ENCODE measurements around the gene ZNF518A. TPM values are rescaled to one million over a fixed set of nuclear protein-coding genes. Genes with fewer than 3 reads are reported as not detected.

The ZNF518A gene
- 10 to 100 TPM; 28.3 to 52.1 (median 42.2) TPM for polyA plus RNA-seq (ENCODE audit: insufficient read length in 4 of 4)

- peak; percentile 93 to 96 (median 95) for DNase-seq (ENCODE audit: low read depth in 4 of 4, low spot score in 3 of 4)
Observed at GRCh38 chr10:96129387-96130325, at the start of gene ZNF518A. ZNF518A (plus strand) TSS chr10:96130297; CDS start chr10:96156323, 26,026 bp downstream.

GRCh38 chr10:96082153-96082552 lies 47.9 kb upstream of the ZNF518A start:
- no peak for DNase-seq (ENCODE audit: low read depth in 4 of 4, low spot score in 3 of 4)

DNA sequence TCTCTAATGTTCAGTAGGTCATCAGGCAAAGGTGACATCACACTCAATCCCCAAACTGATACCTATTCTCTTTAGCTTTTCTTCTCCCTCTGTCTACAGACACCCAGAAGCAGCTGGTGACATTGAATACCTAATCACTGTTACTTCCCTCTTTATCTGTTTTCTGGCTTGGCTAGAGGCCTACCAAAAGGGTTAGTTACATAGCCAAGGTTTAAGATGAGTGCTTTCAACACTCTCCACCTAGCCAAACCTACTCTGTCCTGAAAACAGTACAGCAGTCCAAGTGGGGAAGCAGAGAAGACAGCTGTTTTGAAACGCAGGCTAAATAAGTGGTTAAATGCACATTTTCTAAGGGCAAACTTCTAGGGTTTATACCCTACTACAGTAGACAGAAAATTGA lies 47.3 kb upstream of the ZNF518A start:
- no peak for DNase-seq (ENCODE audit: low read depth in 4 of 4, low spot score in 3 of 4)

- peak in 1 of 4 donors; percentile 6 for DNase-seq (ENCODE audit: low read depth in 4 of 4, low spot score in 3 of 4)
Observed at GRCh38 chr10:96089116-96089515, 41.0 kb upstream of the ZNF518A start.

GRCh38 chr10:96089670-96090462 lies 40.2 kb upstream of the ZNF518A start:
- peak; percentile 87 to 95 (median 93) for DNase-seq (ENCODE audit: low read depth in 4 of 4, low spot score in 3 of 4)

- DNase-seq (ENCODE audit: low read depth in 4 of 4, low spot score in 3 of 4) = no peak
Observed at GRCh38 chr10:96090463-96090800, 39.7 kb upstream of the ZNF518A start.

- DNase-seq (ENCODE audit: low read depth in 4 of 4, low spot score in 3 of 4) = no peak
Observed at GRCh38 chr10:96092999-96093767, 36.9 kb upstream of the ZNF518A start.

DNA sequence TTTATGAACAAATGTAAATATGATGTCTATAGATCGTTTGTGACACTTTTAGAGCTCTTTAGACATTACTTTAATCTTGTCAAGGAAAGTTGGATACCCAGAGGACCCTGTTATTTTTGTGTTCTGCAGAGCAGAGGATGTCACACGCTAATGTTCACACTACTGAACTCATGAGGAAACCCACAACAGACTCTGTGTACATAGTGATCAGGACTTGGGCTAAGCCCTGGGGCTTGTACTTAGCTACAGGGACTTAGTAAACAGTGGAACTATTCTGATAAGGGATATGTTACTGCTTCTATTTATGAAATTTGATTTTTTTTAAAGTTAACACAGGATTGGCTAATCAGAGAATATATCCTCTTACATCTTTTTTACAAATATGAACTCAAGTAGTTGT lies 36.1 kb upstream of the ZNF518A start:
- no peak for DNase-seq (ENCODE audit: low read depth in 4 of 4, low spot score in 3 of 4)

DNA sequence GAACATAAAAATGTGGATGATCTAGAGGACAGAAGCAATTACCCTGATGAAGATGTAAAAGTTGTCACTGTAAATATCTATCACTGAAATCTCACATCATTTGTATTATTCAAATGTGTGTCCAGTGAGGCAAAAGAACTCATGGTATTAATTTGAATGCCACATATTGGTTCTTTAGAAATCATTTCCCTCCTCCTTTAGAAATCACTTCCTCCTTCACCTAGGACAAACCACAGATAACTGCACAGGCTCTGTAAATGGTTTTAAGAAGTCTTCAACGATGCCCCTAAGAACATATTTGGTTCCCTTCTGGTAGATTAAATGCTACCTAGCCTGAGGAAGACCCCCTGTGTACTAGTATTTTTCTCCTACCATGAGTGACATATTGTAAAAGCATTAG lies 33.1 kb upstream of the ZNF518A start:
- no peak for DNase-seq (ENCODE audit: low read depth in 4 of 4, low spot score in 3 of 4)

GRCh38 chr10:96097865-96098264 lies 32.2 kb upstream of the ZNF518A start:
- no peak for DNase-seq (ENCODE audit: low read depth in 4 of 4, low spot score in 3 of 4)

GRCh38 chr10:96107623-96108038 lies 22.5 kb upstream of the ZNF518A start:
- no peak for DNase-seq (ENCODE audit: low read depth in 4 of 4, low spot score in 3 of 4)

DNA sequence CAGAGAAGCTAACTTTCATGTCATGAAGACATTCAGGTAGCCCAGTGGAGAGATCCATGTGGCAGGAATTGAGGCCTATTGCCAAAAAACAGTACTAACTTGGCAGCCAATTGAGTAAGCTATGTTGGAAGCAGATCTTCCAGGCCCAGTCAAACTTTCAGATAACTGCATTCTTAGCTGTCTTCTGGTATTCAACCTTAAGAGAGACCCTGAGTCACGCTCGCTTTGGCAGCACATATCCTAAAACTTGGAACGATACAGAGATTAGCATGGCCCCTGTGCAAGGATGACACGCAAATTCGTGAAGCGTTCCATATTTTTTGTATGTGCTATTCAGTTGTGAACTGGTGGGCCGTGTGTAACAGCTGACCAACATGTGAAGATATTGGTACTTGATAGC lies 17.6 kb upstream of the ZNF518A start:
- no peak for DNase-seq (ENCODE audit: low read depth in 4 of 4, low spot score in 3 of 4)

DNA sequence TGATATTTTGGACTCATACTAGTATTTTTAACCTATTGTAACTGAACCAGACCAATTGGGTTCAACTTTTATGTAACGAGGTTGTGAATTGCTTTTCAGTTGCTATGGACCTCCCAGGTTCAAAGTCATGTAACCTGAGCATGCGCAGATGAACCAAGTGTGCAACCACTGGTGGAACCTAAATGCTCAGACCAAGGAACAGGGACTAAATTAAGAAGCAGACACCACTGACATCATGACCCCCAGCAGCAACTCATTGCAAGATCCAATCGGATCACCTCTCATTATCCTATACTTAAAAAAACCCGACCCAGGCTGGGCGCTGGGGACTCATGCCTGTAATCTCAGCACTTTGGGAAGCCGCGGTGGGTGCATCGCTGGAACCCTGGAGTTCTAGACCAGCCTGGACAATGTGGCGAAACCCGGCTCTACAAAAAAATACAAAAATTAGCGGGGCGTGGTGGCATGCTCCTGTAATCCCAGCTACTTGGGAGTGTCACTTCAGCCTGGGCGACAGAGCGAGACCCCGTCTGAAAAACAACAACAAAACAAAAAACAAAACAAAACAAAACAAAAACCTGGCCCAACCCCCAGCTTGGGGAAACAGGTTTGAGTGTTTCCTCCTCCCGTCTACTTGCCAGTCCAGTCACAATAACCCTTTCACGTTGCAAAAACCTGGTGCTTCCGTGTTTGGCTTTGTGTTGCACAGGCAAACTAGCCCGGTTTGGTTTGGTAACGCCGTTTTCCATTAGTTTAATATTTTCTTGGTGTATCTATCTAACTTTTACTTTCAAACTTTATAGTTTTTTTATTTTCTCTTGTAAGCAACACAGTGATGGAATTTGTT lies 11.3 kb upstream of the ZNF518A start:
- no peak for DNase-seq (ENCODE audit: low read depth in 4 of 4, low spot score in 3 of 4)

GRCh38 chr10:96122824-96123223 lies 7.3 kb upstream of the ZNF518A start:
- no peak for DNase-seq (ENCODE audit: low read depth in 4 of 4, low spot score in 3 of 4)

GRCh38 chr10:96124230-96125141 lies 5.6 kb upstream of the ZNF518A start:
- peak in 2 of 4 donors; percentile 22 to 26 for DNase-seq (ENCODE audit: low read depth in 4 of 4, low spot score in 3 of 4)

- no peak for DNase-seq (ENCODE audit: low read depth in 4 of 4, low spot score in 3 of 4)
Observed at GRCh38 chr10:96125142-96125515, 5.0 kb upstream of the ZNF518A start.

- peak in 1 of 4 donors; percentile 82 for DNase-seq (ENCODE audit: low read depth in 4 of 4, low spot score in 3 of 4)
Observed at GRCh38 chr10:96130326-96130995, 364 bp downstream of the ZNF518A start.

DNA sequence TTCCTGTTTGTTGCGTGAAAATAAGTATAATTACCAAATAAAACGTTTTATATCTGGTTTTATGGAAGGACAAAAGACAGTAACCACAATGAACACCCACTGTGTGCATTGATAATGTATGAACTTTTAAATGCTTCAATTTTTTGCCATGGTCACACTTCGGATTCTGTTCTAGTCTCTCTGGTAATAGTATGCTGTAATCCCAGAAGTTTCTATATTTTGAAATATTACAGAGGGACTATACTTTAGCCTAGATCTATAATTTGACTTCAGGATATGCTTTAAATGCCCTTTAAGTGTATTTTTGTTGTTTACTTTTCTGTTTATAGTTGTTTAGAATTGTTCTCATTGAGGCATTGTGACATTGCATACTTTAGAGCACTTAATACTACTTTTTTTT lies 1.5 kb downstream of the ZNF518A start:
- no peak for DNase-seq (ENCODE audit: low read depth in 4 of 4, low spot score in 3 of 4)

All from left renal pelvis (tissue), 4 donors.